Vagina (tissue), 2 donors: ENCODE data around the gene PCBP3.

Source experiments
- CTCF ChIP-seq, 3 experiments: fragments of 450-650 bp in 2 of 3; fragments of 200-600 bp in 1 of 3; sonication (generic) in 1 of 3; IDR thresholded peaks; one replicate each; pipeline ENCODE4 v1.5.1; 2017 to 2019; ENCODE audit warnings: antibody characterized with exemption in 3 of 3, mild to moderate bottlenecking in 2 of 3, moderate library complexity in 2 of 3
- POLR2A ChIP-seq, 2 donors: fragments of 450-650 bp; IDR thresholded peaks; one replicate each; pipeline ENCODE4 v1.6.1; 2017; ENCODE audit warnings: antibody characterized with exemption in 2 of 2, mild to moderate bottlenecking in 2 of 2, moderate library complexity in 2 of 2

- TF ChIP-seq CTCF (IDR thresholded peaks at IDR 0.05) (no peak), POLR2A (IDR thresholded peaks at IDR 0.05) (no peak)
Measured at GRCh38 chr21:45801989-45802388, 158.5 kb downstream of the PCBP3 start.
